GM23248 (cell line): ENCODE data around the gene RHOT2.

Source experiments
- EZH2 ChIP-seq: fragments of 200-600 bp; sonication (generic); IDR thresholded peaks from 2 replicates; pipeline ENCODE4 v1.6.1; 2018; ENCODE audit warnings: antibody characterized with exemption, mild to moderate bottlenecking; ENCODE audit not compliant: insufficient read depth, poor library complexity, severe bottlenecking
- EZH2phosphoT487 ChIP-seq: fragments of 200-600 bp; sonication (generic); IDR thresholded peaks from 2 replicates; pipeline ENCODE4 v1.6.1; 2018; ENCODE audit warnings: antibody characterized with exemption, moderate library complexity, mild to moderate bottlenecking, low read depth; ENCODE audit not compliant: insufficient read depth

- no peak for TF ChIP-seq EZH2
- no peak for TF ChIP-seq EZH2phosphoT487
Measured at GRCh38 chr16:649631-650030, 18.3 kb upstream of the RHOT2 start.
